Nephron (organoid): ENCODE measurements around the gene ABCC1.
"Not testable (repeated sequence)": the region's sequence is repeated elsewhere in the genome, so short reads cannot be mapped to it uniquely, and the experiment has no call there.

Experiments used
- H3K27ac Mint-ChIP-seq, 3 experiments: 2 replicates each; pipeline ENCODE4 v1.8.0; 2020; ENCODE audit warnings: mixed read lengths in 3 of 3, mild to moderate bottlenecking in 2 of 3, moderate library complexity in 1 of 3
- H3K27me3 Mint-ChIP-seq: 2 replicates; pipeline ENCODE4 v1.8.0; 2021; ENCODE audit warnings: low read depth, mild to moderate bottlenecking, moderate library complexity, mixed read lengths
- H3K36me3 Mint-ChIP-seq: 2 replicates; pipeline ENCODE4 v1.8.0; 2020; ENCODE audit warnings: low read depth, mixed read lengths
- H3K4me1 Mint-ChIP-seq: 2 replicates; pipeline ENCODE4 v1.8.0; 2020; ENCODE audit warnings: mixed read lengths
- H3K4me3 Mint-ChIP-seq, 3 experiments: 2 replicates each; pipeline ENCODE4 v1.8.0; 2020; ENCODE audit warnings: mild to moderate bottlenecking in 3 of 3, mixed read lengths in 3 of 3, moderate library complexity in 2 of 3
- H3K9me3 Mint-ChIP-seq: 2 replicates; pipeline ENCODE4 v1.8.0; 2020; ENCODE audit warnings: mixed read lengths
- TF ChIP-seq, protein P1 (sequence below), 3 experiments: fragments of 200-600 bp; sonication (generic); IDR thresholded peaks; one replicate each; pipeline ENCODE4 v1.5.0; 2021; ENCODE audit warnings: antibody characterized with exemption in 3 of 3; ENCODE audit not compliant: unreplicated experiment in 3 of 3

ABCC1 gene

DNA sequence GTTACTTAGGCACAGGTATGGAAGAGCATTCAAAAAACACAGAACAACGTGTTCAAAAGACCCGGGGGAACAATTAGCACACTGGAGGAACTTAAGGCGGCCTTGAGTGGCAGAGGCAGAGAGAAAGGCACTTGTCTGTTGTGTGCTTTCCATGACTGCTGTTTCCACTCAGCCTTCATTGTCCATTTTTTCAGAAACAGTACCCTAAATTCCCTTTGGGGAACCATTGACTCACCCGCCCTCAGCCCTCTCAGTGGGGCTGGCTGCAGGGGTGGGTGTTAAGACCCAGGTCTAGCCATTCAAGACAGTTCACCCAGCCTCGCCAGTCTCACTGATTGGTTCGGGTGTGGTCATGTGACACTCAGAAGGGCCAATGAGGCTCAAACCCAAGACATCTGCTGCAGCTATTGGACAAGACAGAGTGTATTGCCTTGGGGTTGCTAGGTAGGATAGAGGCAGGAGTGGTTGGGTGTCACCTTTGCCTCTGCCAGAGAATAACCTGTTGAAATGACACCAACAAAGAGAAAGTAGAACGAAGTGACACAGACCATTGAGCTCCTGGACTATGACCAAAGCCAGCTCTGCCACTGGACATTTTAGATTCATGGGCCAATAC, 41.4 kb upstream of the ABCC1 start:
- Mint-ChIP-seq H3K27ac (no peak overlapping the region), H3K4me1 (no peaks in the 10 kb centered on the region), H3K9me3 (peaks cover 10% of the 10 kb centered on the region), H3K27me3 (peaks cover 5% of the 10 kb centered on the region), H3K36me3 (no peaks in the 10 kb centered on the region), H3K4me3 (no peak overlapping the region)
- TF ChIP-seq, protein P1, sequence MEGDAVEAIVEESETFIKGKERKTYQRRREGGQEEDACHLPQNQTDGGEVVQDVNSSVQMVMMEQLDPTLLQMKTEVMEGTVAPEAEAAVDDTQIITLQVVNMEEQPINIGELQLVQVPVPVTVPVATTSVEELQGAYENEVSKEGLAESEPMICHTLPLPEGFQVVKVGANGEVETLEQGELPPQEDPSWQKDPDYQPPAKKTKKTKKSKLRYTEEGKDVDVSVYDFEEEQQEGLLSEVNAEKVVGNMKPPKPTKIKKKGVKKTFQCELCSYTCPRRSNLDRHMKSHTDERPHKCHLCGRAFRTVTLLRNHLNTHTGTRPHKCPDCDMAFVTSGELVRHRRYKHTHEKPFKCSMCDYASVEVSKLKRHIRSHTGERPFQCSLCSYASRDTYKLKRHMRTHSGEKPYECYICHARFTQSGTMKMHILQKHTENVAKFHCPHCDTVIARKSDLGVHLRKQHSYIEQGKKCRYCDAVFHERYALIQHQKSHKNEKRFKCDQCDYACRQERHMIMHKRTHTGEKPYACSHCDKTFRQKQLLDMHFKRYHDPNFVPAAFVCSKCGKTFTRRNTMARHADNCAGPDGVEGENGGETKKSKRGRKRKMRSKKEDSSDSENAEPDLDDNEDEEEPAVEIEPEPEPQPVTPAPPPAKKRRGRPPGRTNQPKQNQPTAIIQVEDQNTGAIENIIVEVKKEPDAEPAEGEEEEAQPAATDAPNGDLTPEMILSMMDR (IDR thresholded peaks at IDR 0.05; ENCODE audit: unreplicated experiment in 3 of 3): no peak

DNA sequence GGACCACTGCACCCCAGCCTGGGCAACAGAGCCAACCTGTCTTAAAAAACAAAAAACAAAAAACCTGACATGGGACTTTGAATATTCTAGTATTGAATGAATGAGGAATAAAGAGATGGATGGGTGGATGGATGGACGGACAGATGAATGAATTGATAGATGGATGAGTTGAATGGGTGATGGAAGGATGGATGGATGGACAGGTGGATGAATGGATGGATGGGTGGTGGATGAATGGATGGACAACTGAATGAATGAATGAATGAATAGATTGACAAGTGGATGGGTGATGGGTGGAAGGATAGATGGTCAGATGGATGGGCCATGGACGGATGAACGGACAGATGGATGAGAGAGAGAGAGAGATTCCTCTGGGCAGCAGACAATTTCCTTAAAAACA, 38.2 kb upstream of the ABCC1 start:
- no peak overlapping the region for H3K27ac Mint-ChIP-seq
- TF ChIP-seq, protein P1 (IDR thresholded peaks at IDR 0.05; ENCODE audit: unreplicated experiment in 3 of 3): no peak
- no peaks in the 10 kb centered on the region for H3K36me3 Mint-ChIP-seq
- H3K9me3 Mint-ChIP-seq: peaks cover 4% of the 10 kb centered on the region
- no peaks in the 10 kb centered on the region for H3K27me3 Mint-ChIP-seq
- no peaks in the 10 kb centered on the region for H3K4me1 Mint-ChIP-seq
- no peak overlapping the region for H3K4me3 Mint-ChIP-seq

DNA sequence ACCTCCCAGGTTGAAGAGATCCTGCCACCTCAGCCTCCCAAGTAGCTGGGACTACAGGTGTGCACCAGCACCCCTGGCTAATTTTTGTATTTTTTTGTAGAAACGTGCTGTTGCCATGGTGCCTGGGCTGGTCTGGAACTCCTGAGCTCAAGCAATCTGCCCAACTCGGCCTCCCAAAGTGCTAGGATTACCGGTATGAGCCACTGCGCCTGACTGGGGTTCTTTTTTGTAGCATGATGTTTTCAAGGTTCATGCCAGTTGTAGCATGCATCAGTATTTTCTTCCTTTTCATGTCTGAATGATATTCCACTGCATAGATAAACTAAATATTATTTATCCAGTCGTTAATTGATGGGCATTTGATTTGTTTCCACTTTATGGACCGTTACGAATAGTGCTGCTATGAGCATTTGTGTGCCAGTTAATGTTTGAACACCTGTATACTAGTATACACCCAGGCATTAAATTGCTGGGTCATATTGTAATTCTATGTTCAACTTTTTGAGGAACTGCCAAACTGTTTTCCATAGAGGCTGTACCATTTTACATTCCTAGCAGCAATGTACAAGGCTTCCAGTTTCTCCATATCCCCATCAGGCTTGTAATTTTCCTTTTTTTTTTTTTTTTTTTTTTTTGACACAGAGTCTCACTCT, 36.2 kb upstream of the ABCC1 start:
- H3K9me3 Mint-ChIP-seq: no peaks in the 10 kb centered on the region
- H3K27me3 Mint-ChIP-seq: no peaks in the 10 kb centered on the region
- no peak overlapping the region for H3K4me3 Mint-ChIP-seq
- no peak overlapping the region for H3K27ac Mint-ChIP-seq
- H3K36me3 Mint-ChIP-seq: no peaks in the 10 kb centered on the region
- TF ChIP-seq, protein P1 (IDR thresholded peaks at IDR 0.05; ENCODE audit: unreplicated experiment in 3 of 3): no peak
- H3K4me1 Mint-ChIP-seq: no peaks in the 10 kb centered on the region

DNA sequence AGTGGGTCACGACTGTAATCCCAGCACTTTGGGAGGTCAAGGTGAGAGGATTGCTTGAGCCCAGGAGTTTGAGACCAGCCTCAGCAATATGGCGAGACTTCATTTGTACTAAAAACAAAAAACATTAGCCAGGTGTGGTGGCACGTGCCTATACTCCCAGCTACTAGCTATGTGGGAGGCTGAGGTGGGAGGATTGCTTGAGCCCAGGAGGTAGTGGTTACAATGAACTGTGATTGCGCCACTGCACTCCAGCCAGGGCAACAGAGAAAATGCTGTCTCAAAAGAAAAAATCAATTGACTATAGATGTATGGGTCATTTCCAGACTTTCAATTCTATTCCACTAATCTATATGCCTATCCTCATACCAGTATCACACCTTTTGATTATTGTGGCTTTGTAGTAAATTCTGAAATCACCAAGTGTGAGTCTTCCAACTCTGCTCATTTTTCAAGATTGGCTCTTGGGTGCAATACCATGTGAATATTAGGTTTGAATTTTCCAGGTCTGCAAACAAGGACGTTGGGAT, 33.8 kb upstream of the ABCC1 start:
- H3K27me3 Mint-ChIP-seq: no peaks in the 10 kb centered on the region
- TF ChIP-seq, protein P1 (IDR thresholded peaks at IDR 0.05; ENCODE audit: unreplicated experiment in 3 of 3): no peak
- H3K9me3 Mint-ChIP-seq: no peaks in the 10 kb centered on the region
- H3K36me3 Mint-ChIP-seq: no peaks in the 10 kb centered on the region
- H3K27ac Mint-ChIP-seq: no peak overlapping the region
- H3K4me1 Mint-ChIP-seq: no peaks in the 10 kb centered on the region
- H3K4me3 Mint-ChIP-seq: no peak overlapping the region

DNA sequence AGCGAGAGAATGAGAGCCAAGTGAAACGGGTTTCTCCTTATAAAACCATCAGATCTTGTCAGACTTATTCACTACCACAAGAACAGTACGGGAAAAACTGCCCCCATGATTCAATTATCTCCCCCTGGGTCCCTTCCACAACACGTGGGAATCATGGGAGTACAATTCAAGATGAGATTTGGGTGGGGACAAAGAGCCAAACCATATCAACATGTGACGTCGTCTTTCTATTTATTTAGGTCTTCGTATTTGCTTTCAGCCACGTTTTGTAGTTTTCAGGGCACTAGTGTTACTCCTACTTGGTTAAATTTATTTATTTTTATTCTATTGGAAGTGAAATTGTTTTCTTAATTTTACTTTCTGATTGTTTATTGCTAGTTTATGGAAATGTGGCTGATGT, 33.1 kb upstream of the ABCC1 start:
- H3K27ac Mint-ChIP-seq: no peak overlapping the region
- no peaks in the 10 kb centered on the region for H3K9me3 Mint-ChIP-seq
- no peaks in the 10 kb centered on the region for H3K36me3 Mint-ChIP-seq
- TF ChIP-seq, protein P1 (IDR thresholded peaks at IDR 0.05; ENCODE audit: unreplicated experiment in 3 of 3): no peak
- no peaks in the 10 kb centered on the region for H3K27me3 Mint-ChIP-seq
- no peaks in the 10 kb centered on the region for H3K4me1 Mint-ChIP-seq
- H3K4me3 Mint-ChIP-seq: no peak overlapping the region

DNA sequence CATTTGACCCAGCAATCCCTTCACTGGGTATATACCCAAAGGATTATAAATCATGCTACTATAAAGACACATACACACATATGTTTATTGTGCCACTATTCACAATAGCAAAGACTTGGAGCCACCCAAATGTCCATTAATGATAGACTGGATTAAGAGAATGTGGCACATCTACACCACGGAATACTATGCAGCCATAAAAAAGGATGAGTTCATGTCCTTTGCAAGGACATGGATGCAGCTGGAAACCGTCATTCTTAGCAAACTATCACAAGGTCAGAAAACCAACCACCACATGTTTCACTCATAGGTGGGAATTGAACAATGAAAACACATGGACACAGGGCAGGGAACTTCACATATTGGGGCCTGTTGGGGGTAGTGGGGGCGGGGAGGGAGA, 31.1 kb upstream of the ABCC1 start:
- H3K4me3 Mint-ChIP-seq, H3K4me1 Mint-ChIP-seq, H3K9me3 Mint-ChIP-seq, H3K27ac Mint-ChIP-seq, H3K27me3 Mint-ChIP-seq, H3K36me3 Mint-ChIP-seq: not testable (repeated sequence)
